ENCODE data around the gene RFESD.

The RFESD gene

DNA sequence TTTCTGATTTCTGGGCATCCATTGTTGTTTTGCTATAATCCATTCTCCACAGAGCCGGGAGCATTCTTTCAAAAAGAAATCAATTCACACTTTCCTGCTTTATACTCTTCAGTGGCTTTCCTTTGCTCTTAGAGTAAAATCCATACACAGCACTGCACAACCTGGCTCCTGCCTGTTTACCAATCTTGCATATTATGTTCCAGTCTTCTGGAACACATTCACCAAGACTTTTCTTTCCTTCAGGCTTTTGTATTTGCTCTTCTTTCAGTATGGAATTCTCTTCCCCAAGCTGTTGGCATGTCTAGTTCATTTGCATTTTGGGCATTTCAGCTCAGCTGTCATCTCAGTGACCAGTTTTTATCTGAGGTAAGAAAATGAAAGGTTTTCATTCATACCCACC lies 6.3 kb downstream of the RFESD start:
- ChIA-PET CTCF (interaction anchor here (1.0 to 3.0 kb wide), 5 partner anchors 10 to 194 kb away, joined by 3 to 21 read pairs (median 6); no protein-coding TSS in a partner anchor), POLR2A (no interaction called here)
- H3K4me3 ChIP-seq (ENCODE audit: low read depth, low read length), result no peak overlapping the region
- TF ChIP-seq, protein P1, sequence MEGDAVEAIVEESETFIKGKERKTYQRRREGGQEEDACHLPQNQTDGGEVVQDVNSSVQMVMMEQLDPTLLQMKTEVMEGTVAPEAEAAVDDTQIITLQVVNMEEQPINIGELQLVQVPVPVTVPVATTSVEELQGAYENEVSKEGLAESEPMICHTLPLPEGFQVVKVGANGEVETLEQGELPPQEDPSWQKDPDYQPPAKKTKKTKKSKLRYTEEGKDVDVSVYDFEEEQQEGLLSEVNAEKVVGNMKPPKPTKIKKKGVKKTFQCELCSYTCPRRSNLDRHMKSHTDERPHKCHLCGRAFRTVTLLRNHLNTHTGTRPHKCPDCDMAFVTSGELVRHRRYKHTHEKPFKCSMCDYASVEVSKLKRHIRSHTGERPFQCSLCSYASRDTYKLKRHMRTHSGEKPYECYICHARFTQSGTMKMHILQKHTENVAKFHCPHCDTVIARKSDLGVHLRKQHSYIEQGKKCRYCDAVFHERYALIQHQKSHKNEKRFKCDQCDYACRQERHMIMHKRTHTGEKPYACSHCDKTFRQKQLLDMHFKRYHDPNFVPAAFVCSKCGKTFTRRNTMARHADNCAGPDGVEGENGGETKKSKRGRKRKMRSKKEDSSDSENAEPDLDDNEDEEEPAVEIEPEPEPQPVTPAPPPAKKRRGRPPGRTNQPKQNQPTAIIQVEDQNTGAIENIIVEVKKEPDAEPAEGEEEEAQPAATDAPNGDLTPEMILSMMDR (IDR thresholded peaks at IDR 0.05; ENCODE audit: insufficient read depth, low read length, missing control alignments), result no peak
- no peak for DNase-seq (ENCODE audit: low read depth, low spot score)

DNA sequence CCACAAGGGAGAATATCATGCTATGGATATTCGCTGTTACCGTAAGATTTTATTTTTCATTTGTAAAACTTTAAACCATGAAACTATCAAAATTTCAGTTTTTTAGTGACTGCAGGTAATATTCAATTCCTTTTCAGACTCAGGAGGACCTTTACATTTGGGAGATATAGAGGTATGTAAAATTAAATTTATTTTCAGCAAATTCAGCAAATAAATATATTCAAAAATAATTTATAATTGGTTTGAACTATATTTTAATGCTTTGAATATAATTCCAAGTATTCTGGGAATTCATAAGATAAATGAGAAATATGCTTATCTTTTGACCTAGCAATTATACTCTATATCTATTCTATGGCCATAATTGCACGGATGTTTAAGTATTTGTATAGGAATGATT lies 7.6 kb downstream of the RFESD start:
- CTCF ChIA-PET, result interaction anchor here (0.9 to 3.0 kb wide), 3 partner anchors 11 to 193 kb away, joined by 3 to 43 read pairs (median 14); no protein-coding TSS in a partner anchor
- H3K4me3 ChIP-seq (ENCODE audit: low read depth, low read length), result no peak overlapping the region
- POLR2A ChIA-PET, result no interaction called here
- TF ChIP-seq, protein P1 (IDR thresholded peaks at IDR 0.05; ENCODE audit: insufficient read depth, low read length, missing control alignments), result no peak
- no peak for DNase-seq (ENCODE audit: low read depth, low spot score)

- no peak for DNase-seq (ENCODE audit: low read depth, low spot score)
- CTCF ChIA-PET, result interaction anchor here (0.6 to 3.0 kb wide), 5 partner anchors 9 to 202 kb away, joined by 3 to 43 read pairs (median 7); partner anchors contain the start of gene RFESD
- POLR2A ChIA-PET, result interaction anchor here (1.0 kb wide), 1 partner anchor 9 kb away, joined by 5 read pairs; the partner anchor contains the start of gene RFESD
- H3K4me3 ChIP-seq (ENCODE audit: low read depth, low read length), result no peak overlapping the region
- TF ChIP-seq, protein P1 (IDR thresholded peaks at IDR 0.05; ENCODE audit: insufficient read depth, low read length, missing control alignments), result no peak
These were observed 9.0 kb downstream of the RFESD start for GRCh38 chr5:95655575-95655974.

- ChIA-PET CTCF (interaction anchor here (2.3 kb wide), 1 partner anchor 13 kb away, joined by 8 read pairs; the partner anchor contains the start of gene RFESD), POLR2A (no interaction called here)
- TF ChIP-seq, protein P1 (IDR thresholded peaks at IDR 0.05; ENCODE audit: insufficient read depth, low read length, missing control alignments), result no peak
- H3K4me3 ChIP-seq (ENCODE audit: low read depth, low read length), result no peak overlapping the region
- DNase-seq (ENCODE audit: low read depth, low spot score), result no peak
These were observed 13.5 kb downstream of the RFESD start for GRCh38 chr5:95660060-95660459.

DNA sequence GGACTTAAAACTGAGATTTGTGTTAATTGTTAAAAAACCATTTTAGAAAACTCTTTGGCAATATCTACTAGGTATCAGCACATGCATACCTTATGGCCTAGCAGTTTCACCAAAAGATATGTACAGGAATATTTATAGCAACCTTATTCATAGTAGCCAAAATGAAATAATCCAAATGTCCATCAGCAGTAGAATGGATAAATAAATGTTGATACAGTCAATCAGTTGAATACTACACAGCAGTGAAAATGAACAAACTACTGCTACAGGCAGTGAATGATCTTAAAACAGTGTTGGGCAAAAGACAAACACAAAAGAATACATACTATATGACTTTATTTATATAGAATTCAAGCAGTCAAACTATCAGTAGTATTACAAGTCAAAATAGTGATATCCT lies 16.4 kb downstream of the RFESD start:
- no peak for DNase-seq (ENCODE audit: low read depth, low spot score)
- CTCF ChIA-PET, result interaction anchor here (1.3 to 7.7 kb wide), 16 partner anchors 8 to 186 kb away, joined by 3 to 92 read pairs (median 16); partner anchors contain the start of gene RHOBTB3
- TF ChIP-seq, protein P1 (IDR thresholded peaks at IDR 0.05; ENCODE audit: insufficient read depth, low read length, missing control alignments), result no peak
- POLR2A ChIA-PET, result no interaction called here
- no peak overlapping the region for H3K4me3 ChIP-seq (ENCODE audit: low read depth, low read length)

GRCh38 chr5:95664204-95664786 lies 17.7 kb downstream of the RFESD start:
- ChIA-PET POLR2A (no interaction called here), CTCF (interaction anchor here (0.7 to 7.7 kb wide), 58 partner anchors 10 to 193 kb away, joined by 3 to 92 read pairs (median 5); partner anchors contain the start of genes RFESD, RHOBTB3 and SPATA9)
- H3K4me3 ChIP-seq (ENCODE audit: low read depth, low read length), result no peak overlapping the region
- DNase-seq (ENCODE audit: low read depth, low spot score), result no peak
- TF ChIP-seq, protein P1 (IDR thresholded peaks at IDR 0.05; ENCODE audit: insufficient read depth, low read length, missing control alignments), result peak; percentile 59
